Stimulated activated naive CD8-positive, alpha-beta T cell treated with anti-CD3 and anti-CD28 coated beads, Interleukin-15, amount 100 ng/mL, for 72 hours (primary cell): ENCODE data around the gene CCDC7.
A peak's percentile ranks its signal among the peaks of the same experiment; 100 is the strongest.
"Not testable (repeated sequence)": the region's sequence is repeated elsewhere in the genome, so short reads cannot be mapped to it uniquely, and the experiment has no call there.

Experiments
- ATAC-seq: fragments of 150-1000 bp; cut with Tn5 transposase; 2 replicates; pipeline ENCODE4 v1.10.0; 2021; ENCODE audit warnings: mild to moderate bottlenecking, moderate library complexity
- DNase-seq, 2 donors: peaks; one replicate each; pipeline ENCODE4 v3.0.0; 2021 to 2022
- H3K27ac Mint-ChIP-seq, 2 donors: one replicate each; pipeline ENCODE4 v1.8.0; 2022; ENCODE audit warnings: mild to moderate bottlenecking in 2 of 2, mixed read lengths in 2 of 2, moderate library complexity in 2 of 2
- H3K27me3 Mint-ChIP-seq: one replicate; pipeline ENCODE4 v1.8.0; 2022; ENCODE audit warnings: mixed read lengths
- H3K4me1 Mint-ChIP-seq: one replicate; pipeline ENCODE4 v1.8.0; 2022; ENCODE audit warnings: mild to moderate bottlenecking, mixed read lengths
- H3K4me3 Mint-ChIP-seq, 2 donors: one replicate each; pipeline ENCODE4 v1.8.0; 2022; ENCODE audit warnings: mild to moderate bottlenecking in 2 of 2, mixed read lengths in 2 of 2, moderate library complexity in 1 of 2
- H3K9me3 Mint-ChIP-seq, 2 donors: one replicate each; pipeline ENCODE4 v1.8.0; 2022; ENCODE audit warnings: mixed read lengths in 2 of 2

Gene CCDC7

GRCh38 chr10:32426186-32426585 lies 19.8 kb upstream of the CCDC7 start:
- Mint-ChIP-seq H3K4me1 (no peaks in the 10 kb centered on the region), H3K27ac (no peak overlapping the region), H3K27me3 (no peaks in the 10 kb centered on the region), H3K9me3 (peaks cover 11 to 14% of the 10 kb centered on the region in 2 donors), H3K4me3 (no peak overlapping the region)
- no peak for ATAC-seq
- DNase-seq, result no peak

DNA sequence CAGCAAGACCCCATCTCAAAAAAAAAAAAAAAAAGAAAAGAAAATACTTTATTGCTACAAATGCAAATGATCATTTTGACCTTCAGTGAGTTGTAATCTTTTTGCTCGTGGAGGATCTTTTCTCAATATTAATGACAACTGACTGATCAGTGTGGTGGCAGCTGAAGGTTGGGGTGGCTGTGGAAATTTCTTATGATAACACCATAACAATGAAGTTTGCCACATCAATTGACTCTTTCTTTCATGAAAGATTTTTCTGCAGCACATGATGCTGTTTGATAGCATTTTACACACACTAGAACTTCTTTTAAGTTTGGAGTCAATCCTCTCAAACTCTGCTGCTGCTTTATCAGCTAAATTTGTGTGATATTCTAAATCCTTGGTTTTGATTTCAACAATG lies 12.4 kb upstream of the CCDC7 start:
- no peak overlapping the region for H3K4me3 Mint-ChIP-seq
- peaks cover 16% of the 10 kb centered on the region for H3K4me1 Mint-ChIP-seq
- no peaks in the 10 kb centered on the region for H3K27me3 Mint-ChIP-seq
- ATAC-seq (no peak), DNase-seq (no peak)
- H3K9me3 Mint-ChIP-seq, result no peaks in the 10 kb centered on the region
- H3K27ac Mint-ChIP-seq, result no peak overlapping the region

- Mint-ChIP-seq H3K4me1 (peaks cover 16% of the 10 kb centered on the region), H3K27me3 (no peaks in the 10 kb centered on the region), H3K4me3 (no peak overlapping the region), H3K27ac (no peak overlapping the region), H3K9me3 (no peaks in the 10 kb centered on the region)
- ATAC-seq, result no peak
- DNase-seq, result no peak
Measured at GRCh38 chr10:32436215-32436614, 9.7 kb upstream of the CCDC7 start.

DNA sequence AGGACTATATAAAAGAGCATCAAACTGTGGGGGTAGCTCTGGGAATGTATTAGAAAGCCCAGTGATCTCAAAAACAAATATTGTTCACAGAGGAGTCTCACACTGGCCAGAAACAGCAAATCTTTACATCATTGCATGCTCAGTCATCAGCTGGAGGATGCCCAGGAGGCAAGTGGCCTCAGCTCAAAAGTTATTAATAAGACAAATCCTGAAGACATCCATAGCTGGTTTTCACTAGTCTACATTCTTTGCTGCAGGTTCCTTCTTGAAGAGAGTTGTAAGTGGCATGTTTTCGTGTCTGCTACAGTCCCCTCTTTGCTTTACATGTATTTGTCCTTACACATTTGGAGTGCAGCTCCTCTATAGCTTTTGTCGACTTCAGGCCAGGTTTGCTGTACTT lies 8.6 kb upstream of the CCDC7 start:
- ATAC-seq (no peak), DNase-seq (no peak)
- Mint-ChIP-seq H3K27ac (no peak overlapping the region), H3K27me3 (no peaks in the 10 kb centered on the region), H3K4me3 (no peak overlapping the region), H3K4me1 (peaks cover 16% of the 10 kb centered on the region), H3K9me3 (no peaks in the 10 kb centered on the region)

DNA sequence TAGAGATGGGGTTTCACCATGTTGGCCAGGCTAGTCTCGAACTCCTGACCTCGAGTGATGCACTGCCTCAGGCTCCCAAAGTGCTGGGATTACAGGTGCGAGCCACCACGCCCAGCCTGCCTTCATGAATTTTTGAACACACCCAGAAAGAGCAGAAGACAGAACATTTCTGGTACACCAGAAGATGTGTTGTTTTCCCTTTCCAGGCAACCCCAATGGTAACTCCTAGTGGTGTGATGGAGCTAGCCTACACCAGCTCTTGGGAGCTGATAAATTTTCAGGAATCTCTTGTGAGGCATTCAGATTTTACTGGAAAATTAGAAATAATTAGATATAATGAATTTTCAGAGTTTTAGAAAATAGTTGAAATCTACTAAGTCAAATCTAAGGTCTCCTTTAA lies 904 bp upstream of the CCDC7 start:
- H3K27me3 Mint-ChIP-seq, result no peaks in the 10 kb centered on the region
- no peak overlapping the region for H3K27ac Mint-ChIP-seq
- no peaks in the 10 kb centered on the region for H3K9me3 Mint-ChIP-seq
- H3K4me3 Mint-ChIP-seq, result peak overlapping the region; percentile 54 to 94
- peaks cover 13% of the 10 kb centered on the region for H3K4me1 Mint-ChIP-seq
- ATAC-seq (no peak), DNase-seq (no peak)

GRCh38 chr10:32446536-32447406 lies 831 bp downstream of the CCDC7 start:
- DNase-seq (no peak), ATAC-seq (no peak)
- Mint-ChIP-seq H3K4me1 (peaks cover 13% of the 10 kb centered on the region), H3K27me3 (no peaks in the 10 kb centered on the region), H3K27ac (peak overlapping the region; percentile 96 to 98), H3K9me3 (no peaks in the 10 kb centered on the region), H3K4me3 (peak overlapping the region; percentile 89 to 94)

DNA sequence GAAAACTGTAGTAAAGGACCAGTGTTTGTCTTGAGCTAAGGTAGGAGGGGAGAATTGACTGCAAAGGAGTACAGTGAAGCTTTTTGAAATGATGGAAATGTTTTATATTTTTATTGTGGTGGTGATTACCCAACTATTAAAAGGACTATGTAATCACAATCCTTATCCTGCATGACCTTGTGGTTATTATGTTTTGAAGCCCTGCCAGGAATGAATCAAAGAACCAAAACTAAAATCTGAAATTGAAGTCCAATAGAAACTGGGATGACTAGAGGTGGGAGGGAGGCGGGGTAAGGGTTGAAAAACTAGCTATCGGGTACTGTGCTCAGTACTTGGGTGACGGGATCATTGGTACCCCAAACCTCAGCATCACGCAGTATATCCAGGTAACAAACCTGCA lies 8.2 kb downstream of the CCDC7 start:
- no peak overlapping the region for H3K4me3 Mint-ChIP-seq
- ATAC-seq, result no peak
- H3K9me3 Mint-ChIP-seq, result no peaks in the 10 kb centered on the region
- no peak overlapping the region for H3K27ac Mint-ChIP-seq
- no peak for DNase-seq
- H3K27me3 Mint-ChIP-seq, result no peaks in the 10 kb centered on the region
- peaks cover 17% of the 10 kb centered on the region for H3K4me1 Mint-ChIP-seq

DNA sequence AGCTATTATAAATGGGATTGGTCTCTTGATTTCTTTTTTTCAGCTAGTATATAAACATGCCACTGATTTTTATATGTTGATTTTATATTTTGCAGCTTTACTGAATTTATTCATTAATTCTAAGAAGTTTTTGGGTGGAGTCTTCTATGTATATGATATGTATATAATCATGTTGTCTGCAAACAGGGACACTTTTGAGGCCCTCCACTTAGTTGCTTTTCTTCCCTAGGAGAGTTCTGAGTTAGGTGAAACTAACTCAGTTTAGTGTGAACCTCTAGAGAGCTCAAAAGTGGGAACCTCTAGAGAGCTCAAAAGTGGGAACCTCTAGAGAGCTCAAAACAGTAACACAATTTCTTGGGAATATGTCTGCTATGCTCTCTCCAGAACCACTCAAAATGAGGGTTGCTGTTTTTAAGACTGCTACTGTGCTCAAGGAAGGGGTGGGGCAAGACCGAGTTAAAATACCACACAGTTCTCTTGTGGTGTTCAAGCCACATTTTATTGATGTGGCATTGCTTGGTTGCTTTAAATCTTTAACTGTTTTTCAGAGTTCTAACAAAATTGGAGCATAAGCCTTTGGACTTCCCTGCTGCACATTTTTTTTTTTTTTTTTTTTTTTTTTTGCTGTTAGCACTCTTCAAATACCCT lies 13.2 kb downstream of the CCDC7 start:
- H3K4me3 Mint-ChIP-seq, result no peak overlapping the region
- no peaks in the 10 kb centered on the region for H3K9me3 Mint-ChIP-seq
- H3K27me3 Mint-ChIP-seq, result no peaks in the 10 kb centered on the region
- ATAC-seq (peak; percentile 90), DNase-seq (peak in 1 of 2 donors; percentile 17)
- H3K27ac Mint-ChIP-seq, result no peak overlapping the region
- peaks cover 16% of the 10 kb centered on the region for H3K4me1 Mint-ChIP-seq

GRCh38 chr10:32461203-32461602 lies 15.3 kb downstream of the CCDC7 start:
- H3K27me3 Mint-ChIP-seq, result no peaks in the 10 kb centered on the region
- no peak overlapping the region for H3K4me3 Mint-ChIP-seq
- no peak overlapping the region for H3K27ac Mint-ChIP-seq
- H3K4me1 Mint-ChIP-seq, result peaks cover 21% of the 10 kb centered on the region
- H3K9me3 Mint-ChIP-seq, result no peaks in the 10 kb centered on the region
- ATAC-seq (no peak), DNase-seq (no peak)

DNA sequence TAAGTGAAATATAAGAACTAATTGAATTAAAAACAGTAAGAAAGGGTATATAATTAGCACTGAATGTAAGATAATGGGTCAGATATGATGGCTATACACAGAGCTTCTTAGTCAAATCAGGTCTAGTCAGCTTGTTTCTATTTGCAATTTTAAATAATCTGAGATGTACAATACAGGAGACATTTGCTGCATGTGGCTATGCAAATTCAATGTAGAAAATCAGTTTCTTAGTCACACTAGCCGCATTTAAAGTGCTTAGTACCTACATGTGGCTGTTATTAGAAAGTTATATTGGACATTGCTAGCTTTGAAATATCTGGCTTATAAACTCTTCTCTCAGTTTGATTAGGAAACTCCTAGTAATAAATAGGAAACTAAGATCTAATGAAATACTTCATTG lies 25.3 kb downstream of the CCDC7 start:
- Mint-ChIP-seq H3K27ac (no peak overlapping the region), H3K4me3 (no peak overlapping the region), H3K4me1 (no peaks in the 10 kb centered on the region), H3K9me3 (no peaks in the 10 kb centered on the region), H3K27me3 (no peaks in the 10 kb centered on the region)
- ATAC-seq, result no peak
- no peak for DNase-seq

DNA sequence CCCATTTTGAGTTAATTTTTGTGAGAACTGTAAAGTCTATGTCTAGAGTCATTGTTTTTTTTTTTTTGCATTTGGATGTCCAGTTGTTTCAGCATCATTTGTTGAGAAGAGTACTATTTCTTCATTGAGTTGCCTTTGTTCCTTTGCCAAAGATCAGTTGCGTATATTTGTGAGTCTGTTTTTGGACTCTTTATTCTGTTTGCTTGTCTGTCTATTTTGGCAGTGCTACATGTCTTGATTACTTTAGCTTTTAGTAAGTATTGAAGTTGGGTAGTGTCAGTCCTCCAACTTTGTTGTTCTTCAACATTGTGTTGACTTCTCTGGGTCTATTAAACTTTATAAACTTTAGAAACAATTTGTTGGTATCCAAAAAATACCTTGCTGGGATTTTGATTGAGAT lies 31.6 kb downstream of the CCDC7 start:
- Mint-ChIP-seq H3K4me3 (no peak overlapping the region), H3K4me1 (no peaks in the 10 kb centered on the region), H3K27ac (no peak overlapping the region), H3K27me3 (no peaks in the 10 kb centered on the region), H3K9me3 (peaks cover 18 to 32% of the 10 kb centered on the region in 2 donors)
- ATAC-seq (no peak), DNase-seq (no peak)

- no peak overlapping the region for H3K4me3 Mint-ChIP-seq
Measured at GRCh38 chr10:32481606-32482005, 35.7 kb downstream of the CCDC7 start.

GRCh38 chr10:32483019-32483502 lies 37.1 kb downstream of the CCDC7 start:
- not testable (repeated sequence) for DNase-seq, H3K4me3 Mint-ChIP-seq, H3K27ac Mint-ChIP-seq, ATAC-seq, H3K27me3 Mint-ChIP-seq, H3K4me1 Mint-ChIP-seq
- H3K9me3 Mint-ChIP-seq, result peaks cover 23 to 55% of the 10 kb centered on the region in 2 donors

More at GRCh38 chr10:32481606-32482005, 35.7 kb downstream of the CCDC7 start:
- DNase-seq, result no peak
- Mint-ChIP-seq H3K4me1 (peaks cover 5% of the 10 kb centered on the region), H3K27ac (no peak overlapping the region), H3K9me3 (peaks cover 18 to 47% of the 10 kb centered on the region in 2 donors), H3K27me3 (no peaks in the 10 kb centered on the region)
- no peak for ATAC-seq

- DNase-seq, H3K27ac Mint-ChIP-seq, ATAC-seq, H3K4me3 Mint-ChIP-seq, H3K27me3 Mint-ChIP-seq: not testable (repeated sequence)
- Mint-ChIP-seq H3K4me1 (peaks cover 22% of the 10 kb centered on the region), H3K9me3 (peaks cover 12 to 34% of the 10 kb centered on the region in 2 donors)
Measured at GRCh38 chr10:32488038-32488437, 42.1 kb downstream of the CCDC7 start.

GRCh38 chr10:32489158-32489557 lies 43.2 kb downstream of the CCDC7 start:
- peaks cover 12 to 28% of the 10 kb centered on the region in 2 donors for H3K9me3 Mint-ChIP-seq
- H3K27ac Mint-ChIP-seq, result peak overlapping the region in 1 of 2 donors; percentile 20
- H3K27me3 Mint-ChIP-seq, result no peaks in the 10 kb centered on the region
- ATAC-seq (no peak), DNase-seq (no peak)
- H3K4me1 Mint-ChIP-seq, result peaks cover 22% of the 10 kb centered on the region
- no peak overlapping the region for H3K4me3 Mint-ChIP-seq

GRCh38 chr10:32489901-32490300 lies 44.0 kb downstream of the CCDC7 start:
- Mint-ChIP-seq H3K9me3 (peaks cover 12 to 26% of the 10 kb centered on the region in 2 donors), H3K27me3 (no peaks in the 10 kb centered on the region), H3K4me3 (no peak overlapping the region), H3K4me1 (peaks cover 22% of the 10 kb centered on the region), H3K27ac (no peak overlapping the region)
- DNase-seq (no peak), ATAC-seq (no peak)
